GM12801 (cell line): ENCODE results near the gene ZNF471.

Experiments
- TF ChIP-seq, protein P1 (sequence below): IDR thresholded peaks from one replicate; pipeline ENCODE4 v1.5.1; 2011; ENCODE audit warnings: control low read depth; ENCODE audit not compliant: insufficient read length; ENCODE audit errors: extremely low read depth

ZNF471 gene

DNA sequence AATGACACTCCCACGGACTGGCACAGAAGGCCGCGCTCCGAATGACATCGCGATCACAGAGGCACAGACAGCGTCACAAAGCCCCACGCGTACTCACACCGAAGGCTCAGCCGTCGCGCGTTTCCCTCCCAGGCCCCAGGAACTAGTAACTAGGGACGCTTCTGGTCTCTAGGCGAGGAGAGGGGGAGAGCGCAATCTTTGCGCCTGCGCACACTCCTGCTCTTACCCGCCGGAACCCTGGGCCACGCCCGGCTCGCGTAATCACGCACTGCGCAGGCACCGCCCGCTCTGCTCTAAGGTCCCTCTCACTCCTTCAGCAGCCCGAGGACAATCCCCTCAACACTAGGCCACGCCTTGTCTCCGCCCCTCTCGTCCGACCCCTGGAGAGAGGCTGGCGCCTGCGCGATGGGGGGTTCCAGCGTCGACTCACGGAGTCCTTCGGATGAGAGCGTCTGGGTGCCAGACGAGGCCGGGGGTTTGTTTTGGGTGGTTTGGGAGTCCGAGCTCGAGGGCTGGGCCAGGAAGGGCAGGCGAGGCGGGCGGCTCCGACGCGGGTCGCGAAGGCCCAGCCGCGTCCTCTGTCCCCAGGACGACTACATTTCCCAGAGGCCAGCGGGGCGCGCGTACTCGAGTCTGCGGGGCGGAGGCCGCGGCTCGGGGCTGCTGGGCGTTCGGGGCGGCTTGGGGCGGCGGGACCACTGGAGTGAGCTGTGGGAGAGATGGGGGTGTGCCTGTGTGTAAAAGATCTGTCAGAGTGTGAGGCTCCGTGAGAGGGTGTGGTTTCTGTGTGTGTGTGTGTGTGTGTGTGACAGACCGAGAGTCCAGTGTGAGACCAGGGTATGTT, at the start of gene ZNF471:
Gene ZNF471, plus strand, starts transcription at position 410 of the 844 bp plus-strand sequence. CDS start 3,717 bp downstream, outside the sequence.
- TF ChIP-seq, protein P1, sequence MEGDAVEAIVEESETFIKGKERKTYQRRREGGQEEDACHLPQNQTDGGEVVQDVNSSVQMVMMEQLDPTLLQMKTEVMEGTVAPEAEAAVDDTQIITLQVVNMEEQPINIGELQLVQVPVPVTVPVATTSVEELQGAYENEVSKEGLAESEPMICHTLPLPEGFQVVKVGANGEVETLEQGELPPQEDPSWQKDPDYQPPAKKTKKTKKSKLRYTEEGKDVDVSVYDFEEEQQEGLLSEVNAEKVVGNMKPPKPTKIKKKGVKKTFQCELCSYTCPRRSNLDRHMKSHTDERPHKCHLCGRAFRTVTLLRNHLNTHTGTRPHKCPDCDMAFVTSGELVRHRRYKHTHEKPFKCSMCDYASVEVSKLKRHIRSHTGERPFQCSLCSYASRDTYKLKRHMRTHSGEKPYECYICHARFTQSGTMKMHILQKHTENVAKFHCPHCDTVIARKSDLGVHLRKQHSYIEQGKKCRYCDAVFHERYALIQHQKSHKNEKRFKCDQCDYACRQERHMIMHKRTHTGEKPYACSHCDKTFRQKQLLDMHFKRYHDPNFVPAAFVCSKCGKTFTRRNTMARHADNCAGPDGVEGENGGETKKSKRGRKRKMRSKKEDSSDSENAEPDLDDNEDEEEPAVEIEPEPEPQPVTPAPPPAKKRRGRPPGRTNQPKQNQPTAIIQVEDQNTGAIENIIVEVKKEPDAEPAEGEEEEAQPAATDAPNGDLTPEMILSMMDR = no peak

DNA sequence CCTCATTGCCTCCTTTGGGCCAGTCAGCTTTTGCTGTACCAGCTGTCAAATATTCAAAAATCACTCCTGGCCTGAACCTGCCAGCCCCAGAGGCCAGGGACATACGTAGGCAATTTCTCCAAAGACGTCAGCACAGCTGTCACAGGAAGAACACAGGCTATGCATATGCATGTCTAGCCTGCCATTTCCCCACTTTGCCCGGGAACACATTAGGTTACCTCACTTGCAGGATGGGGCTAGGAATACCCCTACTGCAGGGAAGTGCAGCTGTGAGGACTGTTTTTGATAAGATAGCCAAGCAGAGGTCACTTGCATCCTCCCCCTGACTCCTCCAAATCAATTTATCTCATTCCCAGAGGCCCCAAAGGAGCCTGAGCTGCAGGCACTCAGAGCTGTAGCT, 33.3 kb upstream of the ZNF471 start:
- TF ChIP-seq, protein P1 = no peak

DNA sequence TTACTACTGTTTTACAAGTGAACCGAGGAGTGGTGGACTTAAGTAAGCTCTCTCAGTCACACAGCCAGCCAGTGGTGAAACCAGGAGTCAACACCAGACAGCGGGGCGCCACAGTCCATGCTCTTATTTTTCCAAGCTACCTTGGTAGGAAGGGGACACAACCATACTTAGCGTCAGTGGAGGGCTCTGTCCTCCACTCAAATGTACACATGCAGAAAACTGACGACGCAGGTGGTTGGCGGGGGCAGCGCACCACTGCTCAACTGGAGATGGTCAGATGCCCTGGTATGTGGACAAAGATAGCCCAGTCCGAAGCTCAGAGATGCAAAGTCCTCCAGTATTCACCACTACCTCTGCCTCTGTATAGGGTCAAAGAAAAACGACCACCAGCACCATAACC, 31.6 kb upstream of the ZNF471 start:
- TF ChIP-seq, protein P1 = no peak

DNA sequence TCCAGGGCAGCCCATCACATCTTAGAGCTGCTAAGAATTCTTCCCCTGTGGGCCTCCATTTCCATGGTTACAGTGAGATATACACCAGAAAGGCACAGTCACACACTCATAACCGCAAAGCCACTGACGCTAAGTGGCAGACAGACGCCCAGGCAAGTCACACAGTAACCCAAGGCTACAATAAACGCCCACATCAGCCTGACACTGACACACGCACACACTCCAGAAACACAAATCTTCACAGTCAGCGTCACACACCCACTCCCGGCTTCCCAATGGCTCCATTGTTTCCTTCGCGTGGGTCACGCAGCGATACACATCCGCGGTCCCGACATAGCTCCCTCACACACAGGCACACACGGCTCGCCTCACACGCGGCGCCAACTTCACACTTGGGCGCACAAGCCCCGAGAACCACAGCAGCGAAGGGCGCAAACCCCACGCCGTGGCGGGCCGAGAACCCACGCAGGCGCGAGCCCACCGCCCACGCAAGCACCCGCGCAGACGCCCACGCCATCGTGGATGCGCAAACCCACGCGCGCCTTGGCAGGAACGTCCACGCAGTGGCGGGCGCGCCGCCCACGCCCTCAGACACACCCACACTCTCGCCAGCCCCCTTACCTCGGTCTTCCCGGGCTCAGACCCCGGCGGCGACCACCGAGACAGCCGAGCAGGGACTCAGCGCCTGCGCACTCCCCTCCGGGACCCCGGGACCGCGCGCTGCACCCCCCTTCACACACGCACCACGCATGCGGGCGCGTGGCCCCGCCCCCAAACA, 30.8 kb upstream of the ZNF471 start, which contains the start of gene ZNF667:
Gene ZNF667, minus strand, starts transcription at position 695 of the 778 bp plus-strand sequence. CDS start 14,975 bp downstream, outside the sequence.
- TF ChIP-seq, protein P1 = no peak

DNA sequence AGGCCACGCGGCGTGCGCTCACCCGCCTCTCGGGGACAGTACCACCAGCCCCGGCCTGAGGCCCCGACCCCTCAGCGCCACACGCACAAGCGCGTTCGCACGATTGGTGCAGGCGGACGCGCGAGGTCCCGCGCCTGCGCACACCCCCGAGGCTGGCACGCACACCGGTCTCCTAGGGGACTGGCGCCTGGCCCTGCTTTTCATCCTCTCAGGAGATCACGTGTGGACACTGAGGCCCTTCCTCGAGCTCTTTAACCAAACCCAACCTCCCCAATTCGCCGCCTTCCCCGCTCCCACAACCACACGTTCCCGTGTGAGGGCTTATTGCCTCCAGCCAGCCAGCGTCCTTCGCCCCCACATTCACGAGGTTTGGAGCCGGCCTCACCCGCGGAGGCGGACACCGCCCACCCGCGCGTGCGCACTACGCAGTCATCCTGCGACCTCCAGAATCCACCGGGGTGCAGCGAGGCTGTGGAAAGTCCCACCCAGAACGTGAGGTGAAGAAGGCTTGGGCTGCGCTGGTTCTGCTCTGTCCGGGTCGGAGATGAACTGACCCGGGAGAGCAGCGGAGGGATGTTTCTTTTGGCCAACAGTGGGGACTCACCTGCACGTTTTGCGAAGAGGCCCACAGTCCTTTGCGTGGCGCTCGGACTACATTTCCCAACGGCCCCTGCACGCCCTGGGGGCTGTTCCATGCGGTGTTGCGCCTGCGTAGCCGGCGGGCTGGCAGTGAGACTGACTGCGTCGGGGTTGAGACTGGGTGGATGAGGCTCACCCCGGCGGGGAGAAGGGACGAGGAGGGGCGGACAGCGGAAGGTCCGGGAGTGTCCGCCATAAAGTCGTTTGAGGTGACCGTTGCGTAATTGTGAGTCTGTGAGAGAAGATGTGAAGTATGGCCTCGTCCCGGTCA, 30.0 kb upstream of the ZNF471 start:
- TF ChIP-seq, protein P1 = no peak

DNA sequence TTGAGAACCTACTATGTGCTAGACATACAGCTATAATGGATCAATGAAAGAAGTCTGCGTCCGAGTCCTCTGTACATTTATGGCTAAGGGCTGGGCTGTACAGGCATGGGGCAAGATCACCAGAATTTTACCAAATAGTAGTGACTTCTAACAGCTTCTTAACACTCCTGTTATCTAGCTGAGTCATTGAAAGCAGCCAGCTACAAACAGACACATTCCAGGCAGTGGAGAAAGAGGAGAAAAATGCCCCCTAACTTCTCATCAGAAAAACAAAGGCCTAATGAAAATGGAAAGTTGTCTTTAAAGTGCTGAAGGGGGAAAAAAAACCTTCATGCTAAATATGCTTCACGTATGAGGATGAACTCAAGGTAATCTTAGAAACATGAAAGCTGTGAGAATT, 16.3 kb upstream of the ZNF471 start:
- TF ChIP-seq, protein P1 = no peak

DNA sequence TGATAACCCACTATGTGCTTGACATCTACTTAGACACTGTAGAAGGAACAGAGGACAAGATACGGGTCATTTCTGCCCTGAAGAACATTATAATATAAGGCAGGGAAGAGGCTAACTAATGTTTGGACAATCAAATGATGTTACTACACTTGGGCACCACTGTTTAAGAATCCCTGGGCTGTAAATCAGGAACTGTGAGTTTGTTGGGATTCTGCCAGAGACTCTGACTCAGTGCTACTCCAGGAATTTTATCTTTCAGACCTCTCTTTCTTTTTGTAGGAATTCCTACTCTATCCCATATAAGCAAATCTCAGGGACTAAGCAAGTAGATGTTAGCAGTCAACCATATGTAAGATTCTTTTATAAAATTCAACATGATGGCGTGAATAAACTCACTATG, 3.1 kb upstream of the ZNF471 start:
- TF ChIP-seq, protein P1 = no peak
